ENCODE data around the gene TTF2.

The TTF2 gene

DNA sequence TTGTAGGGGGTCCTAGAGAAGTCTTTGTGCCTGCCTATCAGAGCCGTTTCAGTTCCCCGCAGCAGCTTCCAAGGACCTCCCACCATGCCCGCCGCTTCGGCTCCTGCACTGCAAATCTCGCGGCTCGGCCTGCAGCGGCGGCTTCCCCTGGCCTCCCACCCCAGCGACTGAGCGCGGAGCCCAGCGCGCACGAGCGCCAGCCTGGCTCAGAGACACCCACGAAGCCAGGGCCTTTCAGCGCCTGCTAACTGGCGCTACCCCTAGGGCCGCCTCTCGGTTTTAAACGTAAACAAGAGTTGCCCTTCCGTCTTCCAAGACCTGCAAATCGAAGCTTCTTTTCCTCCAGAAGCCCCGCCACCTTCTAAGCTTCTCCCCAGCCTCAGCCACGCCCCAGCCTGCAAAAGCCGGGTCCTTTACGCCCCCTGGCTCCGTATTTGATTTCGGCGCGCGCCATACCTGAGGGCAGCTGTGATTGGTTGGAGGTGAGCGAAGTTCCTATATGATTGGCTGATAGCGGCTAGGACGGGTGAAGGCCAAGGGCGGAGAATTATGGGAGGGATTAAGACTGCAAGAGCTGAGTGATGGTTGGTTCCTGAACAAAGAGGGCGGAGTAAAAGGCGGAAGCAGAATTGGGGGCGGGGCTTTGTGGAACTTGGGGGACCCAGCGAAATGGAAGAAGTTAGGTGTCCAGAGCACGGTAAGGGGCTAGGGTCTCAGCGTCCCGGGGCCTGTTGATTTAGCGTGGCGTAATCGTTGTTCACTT is at the start of gene TTF2:
Gene TTF2 (plus strand): TSS at position 649 of the 763 bp plus-strand sequence. CDS start 21 bp downstream, at position 670.
- DNase-seq (ENCODE audit: low read depth), result peak; percentile 100

DNA sequence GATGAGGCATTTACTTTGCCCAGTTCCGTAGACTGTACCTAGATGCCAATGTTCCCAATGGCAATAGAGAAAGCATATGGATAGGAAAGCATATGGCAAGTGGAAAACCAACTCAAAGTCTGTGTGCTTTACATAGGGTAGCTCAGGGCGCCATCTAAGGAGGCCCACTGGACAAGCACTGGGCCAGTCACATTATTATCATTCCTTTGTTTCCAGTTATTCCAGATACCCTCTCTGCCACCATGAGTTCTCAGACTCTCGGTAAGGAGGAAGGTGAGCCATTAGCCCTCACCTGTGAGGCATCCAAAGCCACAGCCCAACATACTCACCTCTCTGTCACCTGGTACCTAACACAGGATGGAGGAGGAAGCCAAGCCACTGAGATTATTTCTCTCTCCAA is 48.8 kb upstream of the TTF2 start:
- DNase-seq (ENCODE audit: low read depth), result no peak

DNA sequence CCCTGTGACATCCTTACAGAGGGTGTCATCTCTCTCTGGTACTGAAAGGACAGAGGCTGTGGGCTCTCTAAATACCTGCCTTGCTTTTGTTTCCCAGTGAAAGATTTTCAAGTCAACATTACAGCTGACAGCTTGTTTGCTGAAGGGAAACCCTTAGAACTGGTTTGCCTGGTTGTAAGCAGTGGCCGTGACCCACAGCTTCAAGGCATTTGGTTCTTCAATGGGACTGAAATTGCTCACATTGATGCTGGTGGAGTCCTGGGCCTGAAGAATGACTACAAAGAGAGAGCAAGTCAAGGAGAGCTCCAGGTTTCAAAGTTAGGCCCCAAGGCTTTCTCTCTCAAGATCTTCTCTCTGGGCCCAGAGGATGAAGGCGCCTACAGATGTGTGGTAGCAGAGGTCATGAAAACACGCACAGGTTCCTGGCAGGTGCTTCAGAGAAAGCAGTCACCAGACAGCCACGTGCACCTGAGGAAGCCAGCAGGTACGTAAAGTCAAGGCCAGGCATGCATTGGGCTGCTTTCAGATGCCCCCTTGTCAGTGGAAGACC is 46.7 kb upstream of the TTF2 start:
- no peak for DNase-seq (ENCODE audit: low read depth)

DNA sequence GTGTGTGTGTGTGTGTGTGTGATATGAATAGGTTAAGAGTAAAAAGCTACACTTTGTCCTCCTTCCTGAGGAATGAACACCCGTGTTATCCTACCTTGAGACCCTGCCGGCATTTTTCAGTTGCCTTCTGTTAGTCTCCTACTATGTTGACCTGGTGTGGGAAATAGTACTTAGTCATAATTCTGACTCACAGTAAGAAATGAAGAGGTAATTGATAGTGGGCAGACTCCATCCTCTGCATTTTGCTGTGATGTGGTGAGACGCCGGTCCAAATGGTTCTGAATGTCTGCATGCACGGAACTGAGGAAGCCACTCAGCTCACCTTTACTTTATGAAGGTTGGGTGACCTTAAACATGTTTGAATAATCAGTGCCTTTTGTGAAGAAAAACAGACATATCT is 45.9 kb upstream of the TTF2 start:
- DNase-seq (ENCODE audit: low read depth), result peak; percentile 27

DNA sequence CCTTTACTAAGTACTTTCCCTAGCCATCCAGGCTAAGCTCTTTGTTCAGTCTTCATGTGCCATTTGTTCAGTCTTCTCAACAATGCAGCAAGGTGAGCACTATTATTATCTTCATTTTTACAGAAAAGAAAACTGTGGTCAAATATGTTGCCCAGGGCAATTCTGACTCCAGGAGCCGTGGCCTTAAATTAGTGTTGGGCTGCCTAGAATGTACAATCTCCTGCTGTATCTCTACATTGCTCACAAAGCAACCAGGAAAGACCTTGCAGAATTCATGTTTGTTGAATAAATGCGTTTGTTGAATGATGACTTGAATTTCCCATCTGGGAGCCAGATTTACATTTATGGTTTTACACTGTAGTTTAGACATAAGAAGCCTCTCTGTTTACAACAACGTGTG is 44.4 kb upstream of the TTF2 start:
- no peak for DNase-seq (ENCODE audit: low read depth)

DNA sequence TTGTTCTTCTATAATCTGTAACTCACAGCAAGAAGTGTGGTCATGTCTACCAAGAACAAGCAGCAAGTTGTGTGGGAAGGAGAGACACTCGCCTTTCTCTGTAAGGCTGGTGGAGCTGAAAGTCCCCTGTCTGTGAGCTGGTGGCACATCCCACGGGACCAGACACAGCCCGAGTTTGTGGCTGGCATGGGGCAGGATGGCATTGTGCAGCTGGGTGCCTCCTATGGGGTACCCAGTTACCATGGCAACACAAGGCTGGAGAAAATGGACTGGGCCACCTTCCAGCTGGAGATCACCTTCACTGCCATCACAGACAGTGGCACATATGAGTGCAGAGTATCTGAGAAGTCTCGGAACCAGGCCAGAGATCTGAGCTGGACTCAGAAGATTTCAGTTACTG is 43.1 kb upstream of the TTF2 start:
- no peak for DNase-seq (ENCODE audit: low read depth)

DNA sequence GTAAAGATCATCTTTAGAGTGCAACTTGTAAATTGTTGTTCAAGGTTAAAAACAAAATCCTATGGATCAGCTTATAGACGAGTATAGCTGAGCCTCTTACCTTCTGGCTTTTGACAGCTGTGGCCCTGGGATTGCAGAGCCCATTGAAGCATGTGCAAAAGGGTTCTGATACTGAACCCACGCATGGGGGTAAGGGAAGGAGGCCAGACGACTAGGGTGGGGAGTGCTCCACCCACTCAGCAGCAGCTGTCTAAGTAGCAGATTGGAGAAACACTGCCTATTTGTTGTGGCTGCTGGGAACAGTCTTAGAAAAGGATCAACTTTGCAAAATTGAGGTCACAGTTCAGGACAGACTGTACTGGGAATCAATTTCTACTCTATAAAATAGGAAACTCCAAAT is 42.5 kb upstream of the TTF2 start:
- no peak for DNase-seq (ENCODE audit: low read depth)

DNA sequence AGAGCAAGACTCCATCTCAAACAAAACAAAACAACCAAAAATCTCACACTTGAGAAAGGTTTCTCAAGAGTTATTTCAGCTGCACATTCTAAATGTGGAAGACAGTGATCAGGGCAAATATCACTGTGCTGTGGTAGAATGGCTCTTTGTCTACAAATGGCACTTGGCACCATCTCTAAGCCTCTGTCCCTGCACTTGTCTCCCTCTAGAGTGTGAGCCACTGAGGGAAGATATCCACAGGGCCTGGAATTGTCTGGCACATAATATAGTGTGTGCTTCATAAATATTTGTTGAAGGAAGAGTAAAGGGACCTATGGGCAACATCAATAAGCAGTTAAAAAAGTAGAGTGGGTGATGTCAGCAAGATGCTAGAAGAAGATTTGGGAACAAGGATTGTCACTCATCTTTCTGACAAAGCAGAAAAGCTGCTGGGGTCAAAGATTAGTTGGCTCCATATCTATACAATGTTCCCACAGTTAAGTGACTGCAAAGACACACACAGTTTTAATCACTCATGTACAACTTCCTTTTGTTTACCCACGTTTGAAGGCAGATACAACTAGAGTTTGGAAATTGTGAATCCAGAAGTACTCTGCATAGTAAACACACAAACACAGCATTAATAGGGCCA is 39.5 kb upstream of the TTF2 start:
- no peak for DNase-seq (ENCODE audit: low read depth)

DNA sequence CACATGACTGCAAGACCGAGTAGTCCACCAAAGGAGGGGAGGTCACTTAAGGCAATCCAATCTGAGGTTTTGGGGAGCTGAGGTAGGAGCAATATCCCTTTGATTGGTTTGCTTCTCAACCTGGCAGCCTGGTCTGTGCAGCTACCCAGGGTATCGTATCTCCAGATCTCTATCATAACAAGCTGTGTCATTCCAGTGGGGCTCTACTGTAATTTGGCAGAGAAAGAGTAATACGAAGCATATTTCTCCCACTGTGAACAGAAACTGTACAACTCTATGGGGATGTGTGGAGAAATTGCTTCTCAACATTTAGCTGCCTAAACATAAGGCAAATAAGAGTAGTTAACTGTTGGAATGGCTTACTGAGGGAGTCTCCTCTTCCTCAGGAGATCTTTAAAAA is 38.0 kb upstream of the TTF2 start:
- DNase-seq (ENCODE audit: low read depth), result no peak

DNA sequence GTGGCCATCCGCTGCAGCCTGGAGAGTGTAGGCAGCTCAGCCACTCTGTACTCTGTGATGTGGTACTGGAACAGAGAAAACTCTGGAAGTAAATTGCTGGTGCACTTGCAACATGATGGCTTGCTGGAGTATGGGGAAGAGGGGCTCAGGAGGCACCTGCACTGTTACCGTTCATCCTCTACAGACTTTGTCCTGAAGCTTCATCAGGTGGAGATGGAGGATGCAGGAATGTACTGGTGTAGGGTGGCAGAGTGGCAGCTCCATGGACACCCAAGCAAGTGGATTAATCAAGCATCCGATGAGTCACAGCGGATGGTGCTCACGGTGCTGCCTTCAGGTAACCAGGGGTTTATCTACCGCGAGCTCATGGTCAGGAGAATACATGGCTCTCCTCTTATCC is 34.6 kb upstream of the TTF2 start:
- DNase-seq (ENCODE audit: low read depth), result no peak

DNA sequence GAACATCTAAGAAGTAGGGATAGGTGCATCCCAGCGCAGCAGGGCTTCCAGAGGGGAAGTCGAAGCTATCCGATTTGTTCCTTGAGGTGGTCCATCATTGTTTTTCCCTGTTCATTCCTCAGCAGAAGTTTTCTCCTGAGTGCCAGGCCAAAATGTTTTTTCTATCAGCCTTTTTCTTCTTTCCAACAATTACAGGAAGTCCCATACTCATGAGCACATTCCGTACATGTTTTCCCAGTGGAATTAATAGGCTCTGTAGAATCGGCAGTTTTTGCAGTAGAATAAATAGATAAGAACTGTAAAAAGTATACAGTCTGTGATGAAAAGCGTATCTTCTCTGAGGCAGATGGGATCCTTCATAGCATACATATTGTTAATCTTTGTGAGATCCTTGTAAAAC is 33.8 kb upstream of the TTF2 start:
- DNase-seq (ENCODE audit: low read depth), result no peak

DNA sequence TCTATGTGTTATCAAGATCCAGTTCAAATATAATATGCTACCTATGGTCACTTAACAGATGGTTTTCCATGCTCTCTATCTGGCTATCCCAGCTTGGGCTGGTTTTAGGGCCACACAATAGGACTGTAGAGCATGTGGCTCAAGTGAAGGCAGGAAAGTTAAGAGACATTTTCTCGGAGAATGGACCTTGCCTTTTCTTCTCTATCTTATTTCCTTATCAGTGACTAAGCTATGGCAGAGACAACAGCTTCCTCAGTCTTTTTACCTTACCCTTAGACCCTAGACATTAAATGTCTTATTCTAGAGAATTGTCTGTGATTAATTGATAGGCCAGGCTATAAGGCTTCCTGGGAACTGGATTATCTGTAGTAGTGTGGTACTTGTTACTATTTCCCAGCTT is 30.4 kb upstream of the TTF2 start:
- no peak for DNase-seq (ENCODE audit: low read depth)

DNA sequence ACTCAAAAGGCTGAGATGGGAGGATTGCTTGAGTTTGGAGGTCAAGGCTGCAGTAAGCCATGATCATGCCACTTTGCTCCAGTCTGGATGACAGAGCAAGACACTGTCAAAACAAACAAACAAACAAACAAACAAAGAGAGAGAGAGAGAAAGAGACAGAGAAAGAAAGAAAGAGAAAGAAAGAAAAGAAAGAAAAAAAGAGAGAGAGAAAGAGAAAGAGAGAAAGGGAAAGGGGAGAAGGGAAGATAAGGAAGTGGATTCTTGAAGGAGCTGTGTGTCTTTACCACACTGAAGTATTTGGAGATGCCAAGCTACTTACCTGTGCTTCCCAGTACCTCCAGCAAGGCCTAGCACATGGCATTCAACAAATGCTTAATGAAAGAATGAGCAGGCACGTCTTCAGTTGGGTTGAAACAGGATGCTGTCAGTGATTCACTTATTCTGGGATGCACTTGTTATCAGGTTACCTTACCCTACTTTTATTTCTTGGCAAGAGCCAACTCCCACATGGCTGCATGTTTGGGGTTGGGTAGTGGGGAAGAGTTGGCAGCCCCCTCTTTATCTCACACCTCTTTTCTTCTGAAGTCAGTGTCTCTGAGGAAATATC is 29.8 kb upstream of the TTF2 start:
- DNase-seq (ENCODE audit: low read depth), result no peak

DNA sequence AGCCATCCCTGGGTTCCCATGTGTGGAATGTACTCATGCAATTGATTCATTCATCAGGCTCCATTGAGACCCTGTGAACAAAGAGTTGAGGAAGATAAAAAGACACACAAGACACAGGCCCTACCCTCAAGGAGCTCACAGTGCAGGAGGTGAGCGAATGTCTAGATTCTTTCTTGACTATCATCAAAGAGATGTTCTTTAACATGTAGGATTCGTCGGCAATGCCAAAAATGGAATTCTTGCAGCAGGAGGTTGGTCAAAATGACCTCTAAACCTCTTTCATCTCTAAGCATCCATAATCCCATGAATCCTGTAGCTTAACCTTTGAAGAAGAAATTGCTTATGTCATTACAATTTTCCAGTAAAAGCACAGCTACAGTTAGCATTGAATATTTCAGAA is 27.9 kb upstream of the TTF2 start:
- DNase-seq (ENCODE audit: low read depth), result no peak

DNA sequence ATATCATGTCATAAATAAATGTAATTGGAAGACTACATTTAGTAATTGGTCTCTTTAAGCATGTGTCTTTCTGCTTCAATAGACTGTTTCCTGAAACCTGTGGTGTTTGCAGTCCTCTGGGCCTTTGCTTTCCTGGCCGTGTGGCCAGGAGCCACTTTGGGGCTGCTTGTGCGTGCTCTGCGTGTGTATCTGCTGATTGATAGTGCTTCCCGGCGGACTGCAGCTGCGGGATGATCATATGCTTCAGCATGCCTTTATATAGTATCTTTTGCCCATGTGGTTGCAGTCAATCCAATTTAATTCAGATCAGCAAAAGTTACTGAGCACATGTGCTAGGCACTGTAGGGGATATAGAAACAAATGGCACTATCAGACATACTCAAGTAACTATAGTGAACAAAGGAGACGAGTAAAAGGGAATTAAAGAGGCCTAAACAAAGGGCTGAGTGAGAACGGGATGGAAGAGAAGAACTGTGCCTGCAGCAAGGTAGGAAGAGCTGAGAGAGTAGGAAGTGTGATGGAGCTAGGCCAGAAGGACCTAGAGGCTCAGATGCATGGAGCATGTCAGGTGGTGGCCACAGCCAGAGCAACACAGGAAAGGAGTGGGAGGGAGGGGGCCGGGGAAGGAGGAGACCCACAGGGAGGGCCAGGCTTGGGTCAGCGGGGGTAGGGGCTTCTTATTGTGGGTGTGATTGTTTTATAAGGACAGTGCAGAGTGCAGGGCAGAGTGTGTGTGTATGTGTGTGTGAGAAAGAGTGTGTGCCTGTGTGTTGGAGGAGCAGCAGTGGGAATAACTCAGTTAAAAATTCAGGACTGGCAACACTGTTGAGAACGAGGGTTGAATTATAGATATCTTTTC is 27.2 kb upstream of the TTF2 start:
- no peak for DNase-seq (ENCODE audit: low read depth)

DNA sequence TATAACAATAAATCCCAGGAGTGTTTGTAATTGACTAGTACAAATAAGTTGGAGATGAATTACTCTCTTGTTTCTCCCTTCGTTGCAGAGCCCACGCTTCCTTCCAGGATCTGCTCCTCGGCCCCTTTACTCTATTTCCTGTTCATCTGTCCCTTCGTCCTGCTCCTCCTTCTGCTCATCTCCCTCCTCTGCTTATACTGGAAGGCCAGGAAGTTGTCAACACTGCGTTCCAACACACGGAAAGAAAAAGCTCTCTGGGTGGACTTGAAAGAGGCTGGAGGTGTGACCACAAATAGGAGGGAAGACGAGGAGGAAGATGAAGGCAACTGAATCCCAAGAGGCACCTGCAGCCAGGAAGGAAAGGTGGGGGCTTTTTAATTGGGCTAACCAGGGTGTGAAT is 26.4 kb upstream of the TTF2 start:
- DNase-seq (ENCODE audit: low read depth), result no peak

DNA sequence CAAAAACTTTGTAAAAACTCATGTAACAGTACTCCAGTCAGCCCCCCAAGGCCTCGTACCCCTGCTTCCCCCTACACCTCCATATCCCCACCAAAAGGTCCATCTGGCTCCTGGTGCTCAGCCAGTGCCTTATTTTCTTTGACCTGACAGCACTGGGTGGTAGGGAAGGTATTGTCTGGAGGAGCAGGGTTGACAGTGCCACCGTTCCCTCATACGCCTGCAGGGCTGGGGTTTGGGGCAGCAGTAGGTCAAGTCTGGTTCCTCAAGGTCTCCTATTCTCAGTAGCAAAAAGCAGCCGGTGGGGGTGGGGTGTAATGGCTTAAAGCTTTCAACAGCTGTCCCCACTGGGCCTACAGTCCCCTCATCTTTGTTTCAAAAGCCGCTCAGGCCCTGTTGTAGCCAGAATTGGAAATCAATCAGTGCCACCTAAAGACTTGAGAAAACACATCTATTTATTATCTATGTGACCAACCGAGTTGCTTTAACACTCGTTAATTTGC is 25.3 kb upstream of the TTF2 start:
- no peak for DNase-seq (ENCODE audit: low read depth)

DNA sequence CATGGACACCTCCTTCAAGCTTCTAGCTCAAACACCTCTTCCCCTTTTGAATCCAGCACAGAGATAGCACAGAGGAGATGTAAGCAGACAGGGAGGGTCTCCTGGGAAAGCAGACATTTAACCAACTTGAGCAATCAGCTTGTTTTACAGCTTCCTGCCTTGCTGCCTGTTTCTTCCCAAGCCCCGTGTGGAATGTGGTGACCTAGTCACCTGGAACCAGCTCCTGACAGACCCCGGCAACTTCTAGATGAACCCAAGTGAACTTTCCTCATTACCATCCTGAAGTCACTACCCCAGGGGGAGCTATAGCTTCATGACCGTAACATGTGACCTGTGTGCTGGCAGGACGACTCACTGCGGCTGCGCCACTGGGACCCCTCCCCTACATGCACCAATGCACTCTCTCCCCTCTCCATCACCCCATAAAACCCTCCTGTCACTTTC is 24.1 kb upstream of the TTF2 start:
- DNase-seq (ENCODE audit: low read depth), result no peak

DNA sequence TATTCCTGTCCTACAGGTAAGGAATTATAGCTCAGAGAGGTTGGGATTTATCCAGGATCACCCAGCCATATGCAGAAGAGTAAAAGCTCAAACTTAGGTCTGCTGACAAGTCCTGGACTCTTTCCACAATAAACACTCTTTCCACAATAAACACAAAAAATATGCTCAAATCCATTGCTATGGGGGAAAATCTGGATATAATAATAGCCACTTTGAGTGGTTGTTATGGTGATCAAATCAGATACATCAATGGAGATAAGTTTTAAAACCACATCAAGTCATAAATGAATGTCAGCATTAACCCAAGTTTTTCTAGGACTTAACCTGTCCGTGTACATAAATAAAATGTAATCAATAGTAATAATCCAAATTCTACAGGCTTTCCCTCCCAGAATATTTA is 22.3 kb upstream of the TTF2 start:
- no peak for DNase-seq (ENCODE audit: low read depth)

DNA sequence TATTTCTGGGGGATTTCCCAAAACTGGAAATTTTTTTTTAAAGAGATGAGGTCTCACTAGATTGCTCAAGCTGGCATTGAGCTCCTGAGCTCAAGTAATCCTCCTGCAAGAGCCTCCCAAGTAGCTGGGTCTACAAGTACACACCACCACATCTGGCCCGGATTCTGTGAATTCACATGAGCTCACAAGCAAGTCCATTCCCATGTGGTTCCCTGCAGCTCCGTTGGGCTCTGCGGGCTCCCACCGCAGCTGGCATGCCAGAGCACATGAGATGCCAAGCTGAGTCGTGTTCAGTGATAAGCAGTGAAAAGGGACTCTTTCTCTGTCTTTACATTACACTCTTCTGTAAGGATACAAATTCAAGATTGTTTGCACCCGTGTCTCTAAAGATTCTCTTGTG is 21.9 kb upstream of the TTF2 start:
- no peak for DNase-seq (ENCODE audit: low read depth)

DNA sequence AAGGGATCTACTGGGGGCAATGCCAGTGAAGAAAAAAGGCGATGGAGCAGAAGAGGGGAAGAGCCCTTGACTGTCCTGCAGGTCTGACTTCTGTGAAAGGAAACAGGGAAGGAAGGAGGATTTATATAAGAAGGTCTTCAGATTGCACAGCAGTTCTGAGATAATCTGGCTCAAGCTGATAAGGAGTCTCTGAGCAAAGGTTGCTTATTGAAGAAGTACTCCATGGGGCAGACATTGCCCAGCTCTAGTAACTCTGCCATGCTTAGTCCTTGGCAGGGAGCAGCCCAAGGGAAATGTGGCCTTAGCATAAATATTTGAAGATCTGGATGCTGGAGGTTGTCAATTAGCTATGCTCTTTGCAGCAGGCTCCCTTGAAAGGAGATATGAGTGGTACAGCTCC is 15.9 kb upstream of the TTF2 start:
- DNase-seq (ENCODE audit: low read depth), result no peak

DNA sequence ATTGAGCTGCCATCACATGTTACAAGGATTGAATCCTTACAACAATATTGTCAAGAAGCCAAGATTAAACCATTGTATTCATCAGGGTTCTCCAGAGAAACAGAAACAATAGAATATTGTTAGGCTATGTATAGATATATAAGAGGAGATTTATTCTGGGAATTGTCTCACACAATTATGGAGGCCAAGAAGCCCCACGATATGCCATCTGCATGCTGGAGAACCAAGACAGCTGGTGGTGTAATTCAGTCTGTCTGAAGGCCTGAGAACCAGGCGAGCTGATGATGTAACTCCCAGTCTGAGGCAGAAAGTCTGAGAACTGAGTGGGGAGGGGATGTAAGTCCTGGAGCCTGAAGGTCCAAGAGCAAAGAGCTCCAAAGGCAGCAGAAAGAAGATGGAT is 14.5 kb upstream of the TTF2 start:
- no peak for DNase-seq (ENCODE audit: low read depth)
